Right lobe of liver (tissue), 6 donors: Measurements from ENCODE around the gene IDNK. TPM values are rescaled to one million over a fixed set of nuclear protein-coding genes. Genes with fewer than 3 reads are reported as not detected.

ENCODE experiments used
- ATAC-seq, 4 donors: fragments of 200-7000 bp; cut with Tn5 transposase; one replicate each; pipeline ENCODE4 v1.9.1; 2020; ENCODE audit warnings: mild to moderate bottlenecking in 4 of 4, moderate library complexity in 4 of 4
- DNase-seq, 3 donors: peaks; one replicate each; pipeline ENCODE4 v3.0.0-alpha.2; 2020
- H3K27ac ChIP-seq, 3 donors: fragments of 200-600 bp; one replicate each; pipeline ENCODE4 v1.8.0; 2022
- H3K27me3 ChIP-seq, 2 donors: fragments of 200-600 bp; one replicate each; pipeline ENCODE4 v1.8.0; 2022
- H3K36me3 ChIP-seq, 4 donors: fragments of 200-600 bp; sonication (generic) in 1 of 4; one replicate each; pipeline versions ENCODE4 v1.5.1 to v1.8.0; 2017 to 2022; ENCODE audit warnings: control low read depth in 1 of 4
- H3K4me1 ChIP-seq, 4 donors: fragments of 200-600 bp; sonication (generic) in 1 of 4; one replicate each; pipeline versions ENCODE4 v1.5.1 to v1.8.0; 2017 to 2022; ENCODE audit warnings: control low read depth in 1 of 4
- H3K4me3 ChIP-seq, 3 donors: fragments of 200-600 bp; one replicate each; pipeline ENCODE4 v1.8.0; 2022
- H3K9me3 ChIP-seq, 4 donors: fragments of 200-600 bp; sonication (generic) in 1 of 4; one replicate each; pipeline versions ENCODE4 v1.5.1 to v1.8.0; 2017 to 2022; ENCODE audit warnings: control low read depth in 1 of 4
- POLR2A ChIP-seq: fragments of 450-650 bp; IDR thresholded peaks from one replicate; pipeline ENCODE4 v1.6.1; 2017; ENCODE audit warnings: antibody characterized with exemption, mild to moderate bottlenecking
- WGBS: methylation state at CpG from one replicate; pipeline ENCODE4 v1.1.6; 2018; ENCODE audit warnings: low coverage, low lambda C conversion rate; ENCODE audit not compliant: insufficient coverage; ENCODE audit errors: missing lambda C conversion rate; 5-methylcytosine and 5-hydroxymethylcytosine counted together
- intact Hi-C, 2 donors: fragments of 100-400 bp; cut with DNase I; formaldehyde crosslinking; loops; one replicate each; pipeline versions ENCODE4 v1.11.2 to v1.14.1; 2022
- small RNA-seq, 2 experiments: library from RNA; depleted of rRNA; stranded (forward); fragments of <200 nt; gene quantifications; one replicate each; pipeline ENCODE3, GENCODE V24; 2016
- total RNA-seq, 6 experiments: library from RNA; depleted of rRNA in 2 of 6; stranded (reverse); fragments of >200 nt in 2 of 6; fragmentation: NEBNext Ultra II Directional in 3 of 6; extraction: Animal tissue kit (Norgen Biotek cat#: 25700) in 3 of 6; gene quantifications; one replicate each; pipeline versions ENCODE4 v1.1.0 to v1.2.4, GENCODE V29; 2016 to 2023
- TF ChIP-seq, protein P1 (sequence below), 4 donors: fragments of 200-600 bp in 3 of 4; fragments of 450-650 bp in 1 of 4; IDR thresholded peaks; one replicate each; pipeline versions ENCODE4 v1.5.1 to v1.8.0; 2016 to 2022; ENCODE audit warnings: antibody characterized with exemption in 4 of 4, mild to moderate bottlenecking in 2 of 4
- donor health status: DM: no; HTN: yes; CAD: no.
- donor health status: DM: no; HTN: no; CAD: no.
- donor health status: DM: no; HTN: no; CAD: no.
- donor health status: DM: no; HTN: yes; CAD: no.
- donor health status: DM: no; HTN: yes; CAD: no.

The IDNK gene
- total RNA-seq, 6 experiments from 2014 or later = 10.6 to 24.6 (median 17.8) TPM

- Histone ChIP-seq H3K27me3 (no peaks in the 10 kb centered on the region), H3K36me3 (no peaks in the 10 kb centered on the region), H3K4me3 (no peak overlapping the region), H3K9me3 (no peaks in the 10 kb centered on the region), H3K4me1 (peaks cover 0 to 16% (median under 1%) of the 10 kb centered on the region in 4 donors), H3K27ac (no peak overlapping the region)
- WGBS = 81% methylated on average over 3 of the region's 3 CpGs
- TF ChIP-seq, protein P1, sequence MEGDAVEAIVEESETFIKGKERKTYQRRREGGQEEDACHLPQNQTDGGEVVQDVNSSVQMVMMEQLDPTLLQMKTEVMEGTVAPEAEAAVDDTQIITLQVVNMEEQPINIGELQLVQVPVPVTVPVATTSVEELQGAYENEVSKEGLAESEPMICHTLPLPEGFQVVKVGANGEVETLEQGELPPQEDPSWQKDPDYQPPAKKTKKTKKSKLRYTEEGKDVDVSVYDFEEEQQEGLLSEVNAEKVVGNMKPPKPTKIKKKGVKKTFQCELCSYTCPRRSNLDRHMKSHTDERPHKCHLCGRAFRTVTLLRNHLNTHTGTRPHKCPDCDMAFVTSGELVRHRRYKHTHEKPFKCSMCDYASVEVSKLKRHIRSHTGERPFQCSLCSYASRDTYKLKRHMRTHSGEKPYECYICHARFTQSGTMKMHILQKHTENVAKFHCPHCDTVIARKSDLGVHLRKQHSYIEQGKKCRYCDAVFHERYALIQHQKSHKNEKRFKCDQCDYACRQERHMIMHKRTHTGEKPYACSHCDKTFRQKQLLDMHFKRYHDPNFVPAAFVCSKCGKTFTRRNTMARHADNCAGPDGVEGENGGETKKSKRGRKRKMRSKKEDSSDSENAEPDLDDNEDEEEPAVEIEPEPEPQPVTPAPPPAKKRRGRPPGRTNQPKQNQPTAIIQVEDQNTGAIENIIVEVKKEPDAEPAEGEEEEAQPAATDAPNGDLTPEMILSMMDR (IDR thresholded peaks at IDR 0.05) = no peak
- TF ChIP-seq POLR2A = no peak
- intact Hi-C loops = no loop called here
- no peak for DNase-seq
- ATAC-seq = no peak
Measured at GRCh38 chr9:83688921-83689320, 66.0 kb downstream of the IDNK start.

DNA sequence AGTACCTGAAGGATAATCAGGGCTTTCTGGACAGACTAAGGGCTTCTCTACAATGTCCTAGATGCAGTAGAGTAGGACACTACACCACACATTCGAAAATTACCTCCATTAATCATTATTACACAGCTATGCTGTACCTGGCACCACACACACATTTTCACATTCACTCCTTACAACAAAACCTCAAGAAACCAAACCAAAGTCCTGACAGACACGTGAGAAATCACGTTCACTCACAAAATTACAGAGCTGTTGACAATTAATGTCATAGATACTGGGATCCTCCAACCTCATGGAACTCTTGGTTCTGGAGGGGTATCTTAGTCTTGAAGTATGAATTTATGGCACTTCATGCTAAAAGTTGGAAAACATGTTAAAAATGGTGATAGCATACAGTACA, 68.5 kb downstream of the IDNK start:
- WGBS = 78% methylated on average over 3 of the region's 3 CpGs

More for the DNA sequence above, 68.5 kb downstream of the IDNK start:
- H3K36me3 ChIP-seq = no peaks in the 10 kb centered on the region
- H3K9me3 ChIP-seq = no peaks in the 10 kb centered on the region
- TF ChIP-seq, protein P1 (IDR thresholded peaks at IDR 0.05) = no peak
- TF ChIP-seq POLR2A = no peak
- no peaks in the 10 kb centered on the region for H3K27me3 ChIP-seq
- DNase-seq = no peak
- intact Hi-C loops = no loop called here
- H3K4me3 ChIP-seq = no peak overlapping the region
- H3K4me1 ChIP-seq = peaks cover 0 to 23% (median 0%) of the 10 kb centered on the region in 4 donors
- no peak for ATAC-seq
- H3K27ac ChIP-seq = no peak overlapping the region

Small RNAs within 50 kb of the gene (small RNA-seq; reads per million reads assigned to genes)
- 0 reads per million in 2 experiments for gene RNU4-15P

Other genes starting within 250 kb of the IDNK start
- gene FRMD3, start 84.7 kb upstream of the IDNK start, total RNA-seq = under 1 TPM; 0.28 to 0.88 (median 0.34) TPM
- gene UBQLN1, start 84.8 kb downstream of the IDNK start, total RNA-seq = 10 to 100 TPM; 49.6 to 94.5 (median 66.0) TPM
- gene GKAP1, start 194.6 kb downstream of the IDNK start, total RNA-seq = 1 to 10 TPM; 4.0 to 7.4 (median 5.6) TPM